GM18858 (cell line): ENCODE results near the gene C22orf39.

Experiments
- ATAC-seq: cut with Tn5 transposase; IDR thresholded peaks from one replicate; pipeline ENCODE4 v1.9.1; 2021; ENCODE audit not compliant: unreplicated experiment

The C22orf39 gene

DNA sequence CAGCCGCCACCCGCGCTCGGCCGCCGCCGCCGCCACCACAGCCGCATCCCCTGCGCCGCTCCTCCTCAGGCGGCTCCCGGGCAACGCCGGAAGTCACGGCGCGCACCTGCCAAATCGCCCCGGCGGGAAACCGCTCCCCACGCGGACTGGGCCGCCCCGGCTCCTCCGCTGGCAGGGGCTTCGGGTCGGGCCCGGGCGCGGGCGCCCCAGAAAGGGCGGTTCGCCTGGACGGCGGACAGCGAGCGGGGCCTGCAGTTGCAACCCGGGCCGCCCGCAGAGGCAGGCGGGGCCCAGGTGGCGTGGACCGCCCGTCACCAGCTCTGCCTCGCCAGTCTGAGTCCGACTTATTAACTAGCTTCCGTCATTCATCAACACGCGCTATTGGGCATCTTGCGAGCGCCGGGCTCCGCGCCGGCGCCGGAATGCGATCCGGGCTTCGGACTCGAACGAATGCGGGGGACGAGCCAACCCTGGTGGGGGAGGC lies 15.8 kb downstream of the C22orf39 start, which contains the start of gene HIRA:
Gene HIRA (minus strand): TSS at position 85 of the 484 bp plus-strand sequence. CDS start 257 bp downstream, outside the sequence.
- ATAC-seq = peak; percentile 28

DNA sequence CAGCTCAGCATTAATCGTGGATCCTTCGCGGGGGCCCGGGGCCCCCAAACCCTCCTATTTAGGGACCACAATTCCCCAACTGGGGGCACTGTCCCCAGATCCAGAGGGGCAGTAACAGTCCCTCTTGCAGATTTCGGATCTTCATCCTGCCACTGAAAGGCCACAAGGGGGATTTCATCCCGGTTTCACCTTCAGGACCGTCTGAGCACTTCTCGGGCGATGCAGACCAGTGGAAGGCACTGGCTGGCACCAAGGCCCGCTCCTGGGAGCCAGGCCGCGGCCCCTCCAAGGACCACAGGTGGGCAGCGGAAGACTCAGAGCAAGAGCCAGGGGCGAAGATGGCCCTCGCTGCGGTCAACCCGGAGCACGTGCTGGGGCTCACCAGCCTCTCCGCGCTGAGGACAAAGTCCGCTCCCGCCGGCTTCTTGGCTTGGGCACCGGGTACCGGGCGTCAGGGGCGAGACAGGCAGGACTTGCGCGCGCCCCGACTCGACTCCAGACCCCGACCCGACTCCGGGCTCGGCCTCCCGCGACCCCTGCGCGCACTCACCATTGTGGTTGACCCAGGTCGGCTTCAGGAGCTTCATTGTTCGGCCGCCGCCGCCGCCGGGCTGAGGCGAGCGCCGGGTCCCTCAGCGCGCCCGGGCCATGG lies 16.5 kb downstream of the C22orf39 start:
- no peak for ATAC-seq

DNA sequence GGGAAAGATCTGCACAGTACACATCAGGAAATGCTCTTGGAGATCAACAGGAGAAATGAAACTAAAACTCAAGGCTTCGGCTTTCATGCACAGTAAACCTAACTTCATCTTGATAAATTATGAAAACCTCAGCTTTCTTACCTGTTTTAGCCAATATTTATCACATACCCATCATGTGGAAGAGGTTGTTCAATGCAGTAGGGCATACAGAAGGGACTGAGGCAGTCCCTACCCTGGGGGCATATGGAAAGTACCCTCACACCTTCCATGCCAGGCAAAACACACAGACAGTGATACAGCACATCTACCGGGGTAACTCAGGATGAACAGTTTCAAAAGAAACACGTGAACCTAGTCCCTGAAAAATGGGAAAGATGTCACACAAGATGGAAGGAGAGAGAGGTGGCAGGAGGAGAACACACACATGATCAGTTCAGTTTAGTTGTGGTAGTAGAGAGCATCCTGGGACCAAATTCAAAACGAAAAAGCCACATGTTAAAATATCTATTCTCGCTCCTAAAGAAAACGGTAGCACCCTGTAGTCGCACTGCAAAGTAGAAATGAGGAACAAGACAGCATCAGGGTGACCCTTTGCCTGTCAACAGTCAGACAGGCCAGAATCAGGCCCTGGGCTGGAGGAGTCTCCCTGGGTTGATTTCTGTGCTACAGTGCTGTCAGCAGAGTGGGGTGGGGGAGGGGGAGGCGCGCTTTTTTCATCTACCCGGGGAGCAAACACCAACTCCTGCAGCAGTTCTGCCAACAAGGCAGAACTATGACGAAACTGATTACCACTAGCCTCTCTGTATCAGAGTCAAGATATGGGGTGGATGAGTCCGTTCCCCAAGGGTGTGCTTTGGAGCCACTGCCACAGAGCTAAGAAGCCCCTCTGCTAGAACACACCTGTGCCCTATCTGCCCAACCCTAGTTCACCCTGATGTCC lies 17.3 kb downstream of the C22orf39 start:
- ATAC-seq = no peak

- no peak for ATAC-seq
Observed at GRCh38 chr22:19424186-19424500, 23.4 kb downstream of the C22orf39 start.

- no peak for ATAC-seq
Observed at GRCh38 chr22:19422440-19423301, 24.8 kb downstream of the C22orf39 start.

- ATAC-seq = no peak
Observed at GRCh38 chr22:19420321-19420720, 27.2 kb downstream of the C22orf39 start.

DNA sequence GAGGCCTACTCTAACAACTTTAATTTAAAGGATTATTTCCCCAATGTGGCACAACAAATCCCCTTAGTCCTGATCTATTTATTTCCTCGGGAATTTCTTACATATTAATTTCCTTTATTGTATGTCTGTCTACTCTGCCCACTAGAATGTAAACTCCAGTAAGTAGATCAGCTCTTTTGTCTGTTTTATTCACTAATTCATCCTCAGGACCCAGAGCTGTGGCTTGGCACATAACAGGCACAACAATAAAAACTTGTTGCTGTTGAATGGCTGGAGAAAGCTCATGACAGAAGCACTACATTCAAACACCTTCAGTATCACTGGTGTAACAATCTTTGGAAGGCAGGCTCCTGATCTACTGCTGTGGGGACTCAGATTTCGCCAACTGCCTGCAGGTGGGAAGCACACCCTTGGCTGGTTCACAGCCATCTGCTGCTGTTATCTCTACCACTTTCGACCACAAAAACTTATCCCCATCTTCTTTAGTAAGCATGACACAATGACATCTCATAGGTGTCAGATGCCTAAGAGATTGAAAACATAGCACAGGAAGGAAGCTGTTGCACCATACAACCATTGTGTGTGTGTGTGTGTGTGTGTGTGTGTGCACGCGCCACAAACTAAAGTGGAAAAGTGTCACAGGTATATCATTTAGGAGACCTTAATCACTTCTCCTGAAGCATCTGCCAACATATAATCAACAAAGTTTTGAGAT lies 27.9 kb downstream of the C22orf39 start:
- ATAC-seq = peak; percentile 53

DNA sequence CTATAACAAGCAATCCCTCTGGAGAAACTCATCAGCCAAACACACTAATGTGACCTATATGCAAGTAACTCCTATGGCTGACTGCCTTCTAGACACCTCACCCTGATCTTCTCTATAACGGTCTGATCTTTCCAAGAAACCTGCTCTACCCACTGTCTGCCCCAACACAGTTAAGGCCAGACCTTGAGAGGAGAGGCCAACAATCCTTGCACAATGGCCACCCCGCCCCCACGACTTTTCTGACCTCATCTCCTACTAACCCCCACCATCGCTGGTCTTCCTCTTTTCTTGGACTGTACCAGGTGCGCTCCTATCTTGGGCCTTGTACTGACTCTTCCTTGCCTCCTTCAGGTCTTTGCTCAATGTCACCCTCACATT lies 28.4 kb downstream of the C22orf39 start:
- no peak for ATAC-seq

DNA sequence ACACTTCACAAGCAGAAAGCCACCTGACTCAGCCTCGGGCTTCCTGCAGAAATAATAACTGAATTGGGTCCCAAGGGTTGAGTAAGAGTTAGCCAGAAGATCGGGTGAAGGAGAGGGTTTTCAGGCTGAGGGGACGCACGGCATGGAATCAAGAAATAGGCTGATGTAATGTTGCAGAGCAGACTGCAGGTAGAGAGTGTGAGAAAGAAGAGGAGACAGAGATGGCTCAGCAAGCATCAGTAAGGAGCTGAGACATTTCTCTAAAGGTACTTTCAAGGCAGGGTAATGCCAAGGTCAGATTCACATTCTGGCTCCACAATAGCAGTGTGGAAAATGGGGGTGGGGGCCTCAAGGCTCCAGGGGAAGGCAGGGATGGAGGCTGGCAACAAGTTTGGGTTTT lies 34.6 kb downstream of the C22orf39 start:
- no peak for ATAC-seq

GRCh38 chr22:19412478-19412877 lies 35.0 kb downstream of the C22orf39 start:
- ATAC-seq = no peak

GRCh38 chr22:19411690-19412045 lies 35.8 kb downstream of the C22orf39 start:
- ATAC-seq = no peak

- no peak for ATAC-seq
Observed at GRCh38 chr22:19410941-19411689, 36.4 kb downstream of the C22orf39 start.

GRCh38 chr22:19407649-19408606 lies 39.6 kb downstream of the C22orf39 start:
- no peak for ATAC-seq

DNA sequence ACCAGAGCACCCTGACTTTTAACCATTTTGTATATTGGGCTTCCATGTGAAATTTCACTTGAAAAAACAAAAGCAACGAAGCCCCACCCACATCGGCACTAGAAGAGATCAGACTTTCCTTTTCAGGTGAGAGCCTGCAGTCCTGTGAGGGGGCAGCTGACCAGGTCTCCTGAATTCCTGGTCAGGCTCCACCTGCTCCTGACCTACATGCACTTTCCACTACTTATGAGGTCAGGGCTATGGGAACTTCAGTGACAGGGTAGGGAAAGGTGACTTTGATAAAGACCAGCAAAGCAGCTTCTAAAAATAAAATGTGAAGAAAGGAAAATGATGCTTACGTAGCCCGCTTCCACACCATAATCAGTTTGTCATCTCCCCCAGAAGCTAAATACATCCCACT lies 40.7 kb downstream of the C22orf39 start:
- ATAC-seq = no peak

GRCh38 chr22:19406281-19406811 lies 41.2 kb downstream of the C22orf39 start:
- no peak for ATAC-seq

DNA sequence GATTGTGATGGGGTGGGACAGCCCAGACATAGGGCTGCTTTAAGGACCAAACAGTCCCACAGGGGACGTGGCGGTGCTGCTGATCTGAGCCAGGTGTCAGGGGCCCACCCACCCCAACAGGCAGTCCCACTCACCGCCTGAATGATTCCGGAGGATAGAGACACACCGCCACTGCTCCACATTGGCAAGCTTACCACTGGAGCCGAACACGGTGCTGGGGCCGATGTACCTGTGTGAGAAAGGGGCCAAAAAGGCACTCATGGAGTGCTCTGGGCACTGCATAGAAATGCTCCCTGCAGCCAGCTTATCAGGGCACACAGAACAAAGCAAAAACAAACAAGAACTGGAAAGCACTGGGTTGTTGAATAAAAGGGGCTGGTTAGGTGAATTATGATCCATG lies 41.9 kb downstream of the C22orf39 start:
- no peak for ATAC-seq

GRCh38 chr22:19405133-19405532 lies 42.4 kb downstream of the C22orf39 start:
- ATAC-seq = no peak

- no peak for ATAC-seq
Observed at GRCh38 chr22:19404676-19405075, 42.8 kb downstream of the C22orf39 start.
